Posterior vena cava (tissue), 2 donors: ENCODE measurements around the gene DCDC2. TPM values are rescaled to one million over a fixed set of nuclear protein-coding genes. Genes with fewer than 3 reads are reported as not detected.
"Not testable (repeated sequence)": the region's sequence is repeated elsewhere in the genome, so short reads cannot be mapped to it uniquely, and the experiment has no call there.

Source experiments
- DNase-seq: peaks from one replicate; pipeline ENCODE4 v3.0.0-alpha.2; 2020; ENCODE audit warnings: low spot score
- intact Hi-C, 2 donors: fragments of 100-400 bp; cut with DNase I; formaldehyde crosslinking; loops; one replicate each; pipeline versions ENCODE4 v1.14.1 to v1.14.2; 2022 to 2023
- total RNA-seq, 2 donors: library from RNA; stranded (reverse); fragmentation: NEBNext Ultra II Directional; extraction: Animal tissue kit (Norgen Biotek cat#: 25700); gene quantifications; one replicate each; pipeline ENCODE4 v1.2.1, GENCODE V29; 2021
- donor health status: DM: yes; HTN: yes; CAD: no.
- donor health status: DM: yes; HTN: yes; CAD: no.

DCDC2 gene
- total RNA-seq, 2 donors from 2014 or later: not detected

DNA sequence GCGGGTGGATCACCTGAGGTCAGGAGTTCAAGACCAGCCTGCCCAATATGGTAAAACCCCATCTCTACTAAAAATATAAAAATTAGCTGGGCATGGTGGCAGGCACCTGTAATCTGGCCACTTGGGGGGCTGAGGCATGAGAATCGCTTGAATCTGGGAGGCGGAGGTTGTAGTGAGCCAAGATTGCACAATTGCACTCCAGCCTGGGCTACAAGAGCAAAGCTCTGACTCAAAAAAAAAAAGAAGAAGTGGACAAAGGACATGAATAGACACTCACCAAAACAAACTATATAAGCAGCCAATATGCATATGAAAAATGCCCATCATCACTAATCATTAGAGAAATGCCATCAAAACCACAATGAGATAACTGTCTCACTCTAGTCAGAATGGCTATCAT, 121.1 kb downstream of the DCDC2 start:
- intact Hi-C loops, DNase-seq: not testable (repeated sequence)

DNA sequence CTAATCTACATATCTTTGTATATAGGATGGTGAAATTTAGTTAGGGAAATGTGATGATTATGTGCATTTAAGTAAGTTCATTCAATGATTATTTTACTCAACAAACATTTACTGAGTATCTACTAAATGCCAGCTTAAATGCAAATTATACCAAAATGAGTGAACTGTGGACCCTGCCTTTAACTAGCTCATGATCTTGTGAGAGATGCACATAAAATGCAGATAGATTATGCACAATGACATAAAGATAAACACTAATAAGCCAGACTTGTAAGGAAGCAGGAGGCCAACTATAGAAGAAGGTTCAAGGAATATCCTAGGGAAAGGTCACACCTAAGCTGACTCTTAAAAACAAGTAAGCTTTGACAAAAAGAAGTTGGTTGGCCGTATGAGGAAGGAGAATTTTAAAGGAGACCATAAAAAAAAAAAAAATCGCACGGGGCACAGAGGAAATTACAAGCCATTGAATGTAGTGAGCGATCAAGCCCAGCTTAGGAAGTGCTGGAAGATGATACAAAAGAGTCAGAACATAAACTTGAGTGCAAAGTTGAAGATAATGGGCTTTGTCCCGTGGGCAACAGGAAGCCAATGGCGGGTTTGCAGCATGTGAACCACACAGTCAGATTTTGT, 123.9 kb downstream of the DCDC2 start:
- intact Hi-C loops: no loop called here

DNA sequence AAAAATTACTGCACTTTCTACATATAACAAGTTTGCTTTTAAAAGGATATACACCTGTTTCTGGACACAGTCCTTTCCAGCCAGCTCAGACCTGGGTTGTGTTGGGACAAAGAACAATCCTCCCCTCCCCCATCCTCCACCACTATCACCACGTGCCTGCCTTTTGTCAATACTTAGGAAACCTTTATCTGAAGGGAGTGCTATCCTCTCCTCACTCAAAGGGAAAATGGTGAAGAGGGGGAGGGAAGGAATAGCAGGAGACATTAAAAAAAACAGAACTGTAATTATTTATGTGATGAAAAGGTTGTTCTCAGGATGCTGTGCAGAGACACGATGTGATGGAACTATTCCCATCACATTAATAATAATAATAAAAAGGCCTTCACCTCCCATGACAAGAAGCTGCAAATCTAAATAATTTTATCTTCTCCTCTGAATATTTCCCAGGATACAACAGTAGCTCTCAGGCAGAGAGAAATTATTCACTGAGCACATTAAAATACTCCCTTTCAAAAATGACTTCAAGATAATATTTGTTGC, 126.4 kb downstream of the DCDC2 start:
- DNase-seq: no peak
- intact Hi-C loops: no loop called here

More for the DNA sequence above, 123.9 kb downstream of the DCDC2 start:
- no peak for DNase-seq

DNA sequence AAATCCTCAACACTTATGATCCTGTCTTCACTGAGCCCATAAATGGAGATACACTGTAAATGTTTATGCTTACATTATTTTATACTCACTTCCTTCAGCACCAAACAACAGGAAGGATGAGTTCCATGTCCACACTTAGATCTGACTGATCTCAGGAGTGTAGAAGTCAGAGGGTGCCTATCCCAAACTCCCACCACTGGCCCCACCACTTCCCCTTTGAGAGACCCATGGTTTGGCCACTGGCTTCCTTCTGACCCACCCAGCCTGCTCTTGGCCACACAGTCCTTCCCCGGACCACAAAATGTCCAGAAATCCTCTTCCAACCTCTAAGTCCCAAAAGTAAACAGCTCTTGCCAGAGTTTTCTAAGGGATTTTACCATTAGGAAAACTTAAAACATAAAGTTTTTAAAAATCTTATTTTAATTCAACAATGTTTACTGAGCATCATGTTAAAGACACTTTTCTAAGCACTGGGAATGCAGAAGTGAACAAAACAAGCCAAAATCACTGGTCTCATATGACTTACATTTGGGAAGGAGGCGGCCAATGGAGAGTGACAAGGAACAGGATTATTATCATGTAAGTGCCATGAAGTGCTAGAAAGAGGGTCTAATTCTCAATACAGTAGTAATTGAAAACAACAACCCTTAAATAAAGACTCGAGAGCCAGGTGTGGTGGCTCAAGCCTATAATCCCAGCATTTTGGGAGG, 128.0 kb downstream of the DCDC2 start:
- intact Hi-C loops: no loop called here
- no peak for DNase-seq

DNA sequence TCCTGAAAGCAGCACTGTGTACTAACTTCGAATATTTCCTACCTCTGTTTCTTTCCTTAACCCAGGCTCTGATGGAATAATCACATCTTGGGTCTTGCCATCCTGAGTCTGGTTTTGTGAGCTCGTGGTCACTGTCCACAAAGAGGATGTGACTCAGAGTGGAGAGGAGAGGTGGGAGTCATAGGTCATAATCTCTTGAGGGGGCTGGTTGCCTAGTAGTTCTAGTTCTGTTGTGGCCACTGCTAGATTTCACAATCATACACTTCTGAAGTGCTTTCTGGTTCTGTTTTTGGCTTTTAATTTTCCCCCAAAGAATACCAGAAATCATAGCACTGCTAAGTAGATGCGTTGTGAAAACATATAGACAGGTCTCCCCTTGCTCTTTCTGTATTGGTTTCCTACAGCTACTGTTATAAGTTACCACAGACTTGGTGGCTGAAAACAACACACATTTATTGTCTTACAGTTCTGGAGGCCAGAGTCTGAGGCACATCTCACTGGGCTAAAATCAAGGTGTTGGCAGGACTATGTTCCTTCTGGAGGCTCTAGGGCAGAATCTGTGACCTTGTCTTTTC, 129.1 kb downstream of the DCDC2 start:
- intact Hi-C loops: no loop called here
- DNase-seq: no peak

DNA sequence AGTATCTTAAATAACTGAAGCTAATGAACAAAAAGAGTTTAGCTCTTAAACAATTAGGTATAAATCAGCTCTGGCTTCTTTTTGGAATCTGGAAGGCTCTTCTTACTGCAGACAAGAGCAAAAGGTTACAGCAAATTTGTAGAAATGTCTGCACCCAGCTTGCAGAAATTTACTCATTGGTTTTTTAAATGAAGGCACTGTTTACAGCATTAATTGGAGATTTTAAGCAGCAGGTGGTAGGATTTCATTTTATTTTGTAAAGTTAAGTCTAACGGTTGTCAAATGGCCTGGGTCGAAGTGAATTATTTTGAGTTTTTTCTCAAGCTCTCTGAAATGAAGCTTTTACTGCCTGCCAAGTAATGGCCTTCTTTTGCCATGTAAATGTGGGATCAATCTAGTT, 129.7 kb downstream of the DCDC2 start:
- intact Hi-C loops: no loop called here
- no peak for DNase-seq

DNA sequence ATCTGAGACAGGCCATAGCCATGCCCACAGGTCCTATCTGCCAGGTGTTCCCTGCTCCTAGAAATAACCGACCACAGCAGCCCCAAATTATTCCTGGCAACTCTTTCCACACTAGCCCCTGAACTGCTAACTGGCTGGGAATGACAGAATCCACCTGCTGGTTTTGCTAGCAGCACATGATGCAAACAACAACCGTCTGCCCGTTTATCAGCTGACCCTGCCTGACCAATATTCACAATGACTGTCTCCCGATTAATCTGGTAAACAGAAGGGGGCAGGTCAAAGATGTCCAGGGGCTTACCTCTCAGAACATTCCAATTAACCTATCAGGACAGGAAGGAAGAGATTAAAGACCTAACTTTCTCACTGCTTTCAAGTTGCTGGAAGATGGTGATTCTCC, 130.3 kb downstream of the DCDC2 start:
- intact Hi-C loops: no loop called here
- no peak for DNase-seq

DNA sequence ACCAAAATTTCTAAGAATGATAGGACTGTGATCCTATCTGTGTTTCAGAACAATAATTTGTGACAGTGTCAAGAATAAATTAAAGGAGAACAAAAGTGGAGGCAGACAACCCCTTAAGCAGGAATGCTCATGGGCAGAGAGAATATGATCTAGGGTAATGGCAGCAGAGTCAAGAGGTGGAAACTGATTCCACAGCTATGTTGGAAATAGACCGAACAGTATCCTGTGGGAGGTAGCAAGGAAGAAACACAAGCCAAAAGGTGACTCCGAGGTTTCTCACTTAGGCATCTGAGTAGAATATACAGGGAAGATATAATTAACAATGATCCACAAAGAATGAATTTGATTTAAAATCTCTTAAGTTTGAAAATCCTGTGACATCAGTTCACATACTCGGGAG, 131.3 kb downstream of the DCDC2 start:
- no peak for DNase-seq
- intact Hi-C loops: no loop called here

DNA sequence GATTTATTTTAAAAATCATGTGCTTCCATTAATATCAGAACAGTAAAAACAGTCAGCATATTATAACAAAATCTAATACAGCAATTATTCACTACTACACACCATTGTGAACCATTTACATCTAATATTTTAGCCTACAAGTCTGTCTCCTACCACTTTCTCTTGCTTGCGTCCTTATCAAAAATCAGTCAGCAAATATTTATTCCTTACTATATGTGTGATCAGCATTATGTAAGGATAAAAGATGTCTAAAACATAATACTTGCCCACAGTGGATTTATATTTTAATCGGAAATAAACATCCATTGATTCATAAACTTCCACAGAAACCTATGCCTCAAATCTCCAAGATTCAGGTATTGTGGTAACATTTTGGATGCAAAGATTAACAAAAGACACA, 132.0 kb downstream of the DCDC2 start:
- DNase-seq: no peak
- intact Hi-C loops: no loop called here

DNA sequence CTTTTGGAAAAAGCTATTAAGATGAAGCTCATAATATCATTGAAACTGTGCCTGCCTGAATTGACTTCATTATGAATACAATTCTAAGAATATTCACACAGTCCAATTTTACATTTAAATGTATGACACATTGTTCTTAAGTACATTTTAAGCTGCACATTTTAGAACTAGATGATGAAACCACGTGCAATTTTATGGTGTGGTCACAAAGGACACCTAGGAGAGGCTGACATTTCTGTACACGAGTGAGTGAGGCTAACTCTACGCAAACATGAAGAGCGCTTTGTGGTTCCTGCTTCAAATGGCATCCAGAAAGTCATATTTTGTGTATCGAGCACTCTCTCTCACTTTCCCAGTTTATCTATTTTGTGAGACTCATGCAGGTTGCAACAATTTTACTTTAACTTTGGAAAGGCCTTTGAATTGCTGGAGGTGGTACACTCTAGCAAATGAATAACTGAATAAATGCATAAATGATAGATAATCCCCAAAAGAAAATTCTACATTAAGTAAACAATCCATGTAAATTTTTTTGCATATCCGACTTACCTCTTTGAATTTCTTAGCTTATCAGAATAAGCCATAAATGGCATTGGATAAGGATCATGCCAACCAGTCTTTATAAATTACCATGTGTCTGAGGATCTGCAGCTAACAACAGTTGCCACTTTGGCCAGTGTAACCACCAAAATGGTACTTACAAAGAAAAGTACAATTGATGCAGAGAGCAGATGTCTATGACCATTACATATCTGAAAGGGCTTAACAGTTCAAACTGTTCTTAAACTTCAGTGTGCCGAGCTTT, 134.5 kb downstream of the DCDC2 start:
- no peak for DNase-seq
- intact Hi-C loops: no loop called here

DNA sequence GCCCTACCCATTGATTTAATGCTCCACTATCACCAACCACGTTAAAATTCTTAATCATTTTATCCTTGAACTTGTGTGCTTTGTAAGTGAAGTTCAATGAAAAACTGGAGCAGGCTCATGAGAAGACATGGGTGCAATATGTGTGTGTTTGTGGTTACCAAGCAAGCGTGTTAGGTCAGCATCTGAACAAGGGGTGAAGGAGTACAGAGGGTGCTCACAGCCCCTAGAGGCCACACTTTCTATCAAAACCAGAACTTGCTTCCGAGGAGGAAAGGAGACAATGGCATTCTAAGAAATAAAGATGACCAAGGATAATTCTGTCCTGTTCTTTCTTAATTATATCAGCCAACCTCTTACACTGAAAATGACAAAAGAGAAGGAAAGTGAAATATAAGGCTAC, 138.2 kb downstream of the DCDC2 start:
- no peak for DNase-seq
- intact Hi-C loops: no loop called here

DNA sequence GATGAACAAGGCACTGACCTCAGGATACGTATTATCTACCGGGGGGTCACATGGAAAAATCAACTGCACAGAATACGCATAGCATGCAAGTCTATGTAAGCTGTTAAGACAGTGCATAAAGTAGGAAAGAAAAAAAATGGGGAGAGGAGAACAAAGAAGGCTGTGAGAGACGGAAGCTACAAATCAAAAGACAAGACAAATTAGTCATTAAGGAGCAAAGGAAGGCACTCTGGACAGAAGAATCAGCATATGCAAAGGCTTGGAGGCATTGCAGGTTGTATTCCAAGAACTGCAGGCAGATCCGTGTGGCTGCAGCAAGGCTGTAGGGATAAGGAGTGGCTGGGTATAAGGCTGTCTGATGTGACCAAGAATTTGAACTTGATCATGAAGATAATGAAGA, 142.9 kb downstream of the DCDC2 start:
- intact Hi-C loops: no loop called here
- no peak for DNase-seq

DNA sequence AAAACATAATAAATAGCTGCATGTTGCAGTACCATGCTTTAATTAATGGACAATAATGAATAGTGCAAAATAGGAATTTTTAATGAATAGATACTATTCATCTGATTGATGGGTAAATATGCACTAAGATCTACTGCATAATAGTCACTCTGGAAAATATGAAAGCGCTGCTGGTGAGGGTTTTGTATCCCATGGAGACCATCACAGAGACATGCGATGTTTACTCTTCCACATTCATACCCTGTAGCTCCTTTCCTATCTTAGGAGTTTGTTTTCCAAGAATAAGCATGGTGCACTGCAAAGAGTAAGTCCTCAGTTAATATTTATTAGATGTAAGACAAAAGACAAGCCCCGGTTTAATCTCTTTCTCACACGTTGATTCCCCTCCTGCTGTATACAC, 150.4 kb downstream of the DCDC2 start:
- no peak for DNase-seq
- intact Hi-C loops: no loop called here

DNA sequence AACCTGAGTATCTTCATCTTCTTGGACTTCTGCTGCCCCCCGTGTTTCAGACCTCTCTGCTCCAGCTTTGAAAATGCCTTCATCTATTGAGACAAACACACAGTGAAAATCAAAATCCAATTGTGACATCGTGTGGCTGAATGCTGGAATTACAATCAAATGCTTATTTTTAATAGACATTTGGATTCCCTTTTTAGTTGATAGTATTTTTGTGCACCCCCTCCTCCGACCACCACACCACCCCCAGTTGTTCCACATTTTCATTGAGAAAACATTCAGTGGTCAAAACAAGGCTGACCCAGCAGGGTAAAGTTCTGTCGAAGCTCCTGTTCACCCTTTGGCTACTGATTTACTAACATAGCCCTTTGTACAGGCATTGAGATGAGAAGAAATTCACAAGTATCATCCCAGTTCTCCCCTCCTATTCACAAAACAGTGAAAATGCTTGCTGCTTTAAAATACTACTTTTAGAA, 152.8 kb downstream of the DCDC2 start:
- intact Hi-C loops: no loop called here
- DNase-seq: no peak

DNA sequence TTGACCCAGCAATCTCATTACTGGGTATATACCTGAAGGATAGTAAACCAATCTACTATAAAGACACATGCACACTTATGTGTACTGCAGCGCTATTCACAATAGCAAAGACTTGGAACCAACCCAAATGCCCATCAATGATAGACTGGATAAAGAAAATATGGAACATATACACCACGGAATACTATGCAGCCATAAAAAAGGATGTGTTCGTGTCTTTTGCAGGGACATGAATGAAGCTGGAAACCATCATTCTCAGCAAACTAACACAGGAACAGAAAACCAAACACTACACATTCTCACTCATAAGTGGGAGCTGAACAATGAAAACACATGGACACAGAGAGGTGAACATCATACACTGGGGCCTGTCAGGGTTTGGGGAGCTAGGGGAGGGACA, 153.7 kb downstream of the DCDC2 start:
- DNase-seq, intact Hi-C loops: not testable (repeated sequence)

DNA sequence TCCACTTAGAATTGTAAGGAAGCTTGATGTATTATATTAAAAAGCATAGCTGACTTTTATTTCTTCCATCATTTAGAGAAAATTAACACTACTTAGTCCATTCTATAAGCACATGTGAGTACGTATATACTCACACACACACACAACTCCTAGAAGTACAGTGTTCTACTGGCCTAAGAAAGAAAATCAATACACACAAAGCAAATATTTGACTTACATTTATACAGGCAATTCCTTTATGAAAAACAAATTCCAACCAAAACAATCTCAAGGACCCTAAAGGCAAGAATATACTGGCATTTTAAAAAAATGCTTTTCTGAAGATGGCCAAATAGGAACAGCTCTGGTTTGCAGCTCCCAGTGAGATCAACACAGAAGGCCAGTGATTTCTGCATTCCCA, 160.0 kb downstream of the DCDC2 start:
- no peak for DNase-seq
- intact Hi-C loops: no loop called here

DNA sequence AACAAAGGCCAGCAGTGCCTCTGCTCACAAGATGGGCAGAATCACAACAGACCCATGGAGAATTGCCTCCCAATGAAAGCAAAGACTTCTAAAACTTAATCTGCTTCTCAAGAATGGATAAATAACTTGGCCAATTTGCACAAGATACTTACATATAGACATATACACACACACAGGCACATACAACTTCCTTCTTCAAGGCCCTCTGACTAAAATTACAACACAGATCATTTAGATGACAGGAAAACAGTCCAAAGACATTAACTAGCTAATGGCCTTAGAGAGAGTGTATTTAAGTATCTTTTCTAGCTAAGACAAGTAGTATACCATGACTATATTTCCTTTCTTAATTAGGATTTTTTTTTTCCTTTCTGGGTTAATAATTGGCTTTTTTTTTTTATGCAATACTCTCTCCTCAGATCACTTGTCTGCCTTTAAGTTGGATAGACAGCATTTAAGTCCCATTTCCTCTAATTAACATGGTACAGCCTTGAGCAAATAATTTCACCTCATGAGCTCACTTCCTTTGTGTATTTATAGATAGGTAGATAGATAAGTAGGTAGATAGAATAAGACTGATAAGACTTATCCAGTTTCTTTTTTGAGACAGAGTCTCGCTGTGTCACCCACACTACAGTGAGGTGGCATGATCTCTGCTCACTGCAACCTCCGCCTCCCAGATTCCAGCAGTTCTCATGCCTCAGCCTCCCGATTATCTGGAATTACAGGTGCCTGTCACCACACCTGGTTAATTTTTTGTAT, 161.8 kb downstream of the DCDC2 start:
- intact Hi-C loops: no loop called here

DNA sequence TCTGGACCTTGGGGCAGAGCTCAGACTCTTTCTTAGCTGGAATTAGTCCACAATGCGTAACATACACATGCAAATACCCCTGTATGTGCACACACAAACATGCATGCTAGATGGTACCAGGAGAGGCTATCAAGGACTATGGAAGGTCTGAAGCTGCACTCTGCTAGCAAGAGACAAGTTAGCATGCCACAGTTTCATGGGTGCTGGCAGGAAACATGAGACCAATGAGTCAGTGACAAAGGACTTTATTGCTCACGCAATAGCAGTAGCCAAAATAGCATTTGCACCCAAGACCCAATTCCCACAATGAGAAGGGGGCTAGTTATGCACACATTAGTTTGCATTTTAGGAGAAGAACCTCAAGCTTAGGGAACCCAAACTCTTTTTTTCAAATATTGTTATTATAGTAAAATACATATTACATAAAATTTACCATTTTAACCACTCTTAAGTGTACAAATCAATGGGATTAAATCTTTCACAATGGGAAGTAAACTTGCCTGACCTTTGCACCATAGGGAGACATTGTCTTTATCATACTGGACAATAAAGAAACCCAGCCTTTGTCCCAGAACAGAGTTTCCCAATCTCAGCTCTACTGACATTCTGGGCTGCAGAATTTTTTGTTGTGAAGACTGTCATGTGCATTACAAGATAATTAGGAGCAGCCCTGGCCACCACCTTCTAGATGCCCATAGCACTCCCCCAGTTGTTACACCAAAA, 162.7 kb downstream of the DCDC2 start:
- no peak for DNase-seq
- intact Hi-C loops: no loop called here

More for the DNA sequence above, 161.8 kb downstream of the DCDC2 start:
- no peak for DNase-seq
